ENCODE data around the gene PAPPA2. TPM values are rescaled to one million over a fixed set of nuclear protein-coding genes. Genes with fewer than 3 reads are reported as not detected.

Gene PAPPA2
- total and polyA plus RNA-seq, 12 donors = 0.03 to 0.87 (median 0.10) TPM; not detected in 1

- H3K27ac ChIP-seq = no peak overlapping the region
- no peak for TF ChIP-seq POLR2A (IDR thresholded peaks at IDR 0.05)
- TF ChIP-seq, protein P1, sequence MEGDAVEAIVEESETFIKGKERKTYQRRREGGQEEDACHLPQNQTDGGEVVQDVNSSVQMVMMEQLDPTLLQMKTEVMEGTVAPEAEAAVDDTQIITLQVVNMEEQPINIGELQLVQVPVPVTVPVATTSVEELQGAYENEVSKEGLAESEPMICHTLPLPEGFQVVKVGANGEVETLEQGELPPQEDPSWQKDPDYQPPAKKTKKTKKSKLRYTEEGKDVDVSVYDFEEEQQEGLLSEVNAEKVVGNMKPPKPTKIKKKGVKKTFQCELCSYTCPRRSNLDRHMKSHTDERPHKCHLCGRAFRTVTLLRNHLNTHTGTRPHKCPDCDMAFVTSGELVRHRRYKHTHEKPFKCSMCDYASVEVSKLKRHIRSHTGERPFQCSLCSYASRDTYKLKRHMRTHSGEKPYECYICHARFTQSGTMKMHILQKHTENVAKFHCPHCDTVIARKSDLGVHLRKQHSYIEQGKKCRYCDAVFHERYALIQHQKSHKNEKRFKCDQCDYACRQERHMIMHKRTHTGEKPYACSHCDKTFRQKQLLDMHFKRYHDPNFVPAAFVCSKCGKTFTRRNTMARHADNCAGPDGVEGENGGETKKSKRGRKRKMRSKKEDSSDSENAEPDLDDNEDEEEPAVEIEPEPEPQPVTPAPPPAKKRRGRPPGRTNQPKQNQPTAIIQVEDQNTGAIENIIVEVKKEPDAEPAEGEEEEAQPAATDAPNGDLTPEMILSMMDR (IDR thresholded peaks at IDR 0.05) = no peak
- H3K9me3 ChIP-seq (replicated peaks in 1 of 3) = no peaks in the 10 kb centered on the region
- no peak for DNase-seq
- intact Hi-C loops (cut with DNase I) = no loop called here
- no peaks in the 10 kb centered on the region for H3K36me3 ChIP-seq (replicated peaks in 1 of 2)
- H3K27me3 ChIP-seq = no peaks in the 10 kb centered on the region
- no peak overlapping the region for H3K4me3 ChIP-seq
- 37 to 69% (median 50%) methylated on average over 1 of the region's 1 CpG for WGBS, 4 donors
- H3K4me1 ChIP-seq (replicated peaks in 1 of 2) = no peaks in the 10 kb centered on the region
Observed at GRCh38 chr1:176499671-176500070, 36.7 kb downstream of the PAPPA2 start.

DNA sequence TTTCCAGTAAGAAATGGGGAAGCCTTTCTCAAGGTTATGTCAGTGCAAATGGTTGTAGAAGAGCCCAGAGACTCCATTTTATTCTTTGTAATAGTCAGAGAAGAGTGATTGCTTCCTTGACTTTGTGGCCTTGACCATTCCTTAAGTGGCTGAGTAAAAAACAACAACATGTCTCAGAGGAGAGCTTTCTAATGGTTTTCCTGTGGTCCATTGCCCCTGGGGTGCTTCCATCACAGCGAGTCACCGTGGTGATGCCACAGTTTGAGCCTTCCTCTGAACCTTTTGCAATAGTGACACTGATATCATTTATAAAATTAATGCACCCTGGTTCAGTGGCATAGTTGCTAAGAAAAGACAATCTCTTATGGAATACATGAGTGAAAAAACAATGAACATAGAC lies 38.6 kb downstream of the PAPPA2 start:
- Histone ChIP-seq H3K4me1 (replicated peaks in 1 of 2) (no peaks in the 10 kb centered on the region), H3K27ac (no peak overlapping the region), H3K4me3 (no peak overlapping the region), H3K27me3 (no peaks in the 10 kb centered on the region), H3K9me3 (replicated peaks in 1 of 3) (no peaks in the 10 kb centered on the region), H3K36me3 (replicated peaks in 1 of 2) (no peaks in the 10 kb centered on the region)
- WGBS, 4 donors = 27 to 49% (median 40%) methylated on average over 2 of the region's 2 CpGs
- no peak for DNase-seq
- intact Hi-C loops (cut with DNase I) = no loop called here
- TF ChIP-seq, protein P1 (IDR thresholded peaks at IDR 0.05) = no peak
- no peak for TF ChIP-seq POLR2A (IDR thresholded peaks at IDR 0.05)

DNA sequence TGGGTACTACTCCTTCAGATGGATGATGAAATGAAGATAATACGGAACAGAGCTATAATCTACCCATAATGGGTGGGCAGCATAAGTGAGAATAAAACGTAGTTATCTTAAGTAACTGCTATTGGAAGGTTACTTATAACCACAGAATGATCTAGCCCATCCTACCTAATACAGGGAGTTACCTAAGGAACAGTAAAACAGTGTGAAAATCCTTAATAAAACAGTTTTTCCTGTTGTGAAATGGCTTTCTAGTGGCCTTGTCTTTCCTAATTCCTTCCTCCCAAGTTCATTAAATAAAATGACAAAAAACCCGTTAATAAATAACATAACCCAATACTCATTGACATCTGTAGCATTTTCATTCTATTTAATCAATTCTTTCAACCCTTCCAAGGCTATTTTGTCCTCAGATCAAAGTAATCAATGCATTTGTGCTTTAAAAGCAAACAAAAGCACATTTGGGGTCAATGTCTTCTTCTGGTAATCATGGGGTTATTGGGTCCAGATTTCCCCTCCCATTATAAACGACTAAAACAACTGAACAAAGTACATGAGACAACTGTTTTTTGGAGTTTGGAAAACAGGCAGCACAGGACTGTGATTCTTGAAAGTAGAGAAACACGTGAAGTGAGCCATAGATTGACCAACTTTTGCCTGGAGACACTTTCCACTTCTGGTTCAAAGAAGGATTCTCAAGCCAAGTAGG lies 42.0 kb downstream of the PAPPA2 start:
- no peak overlapping the region for H3K4me3 ChIP-seq
- no peaks in the 10 kb centered on the region for H3K4me1 ChIP-seq (replicated peaks in 1 of 2)
- no peak for TF ChIP-seq POLR2A (IDR thresholded peaks at IDR 0.05)
- TF ChIP-seq, protein P1 (IDR thresholded peaks at IDR 0.05) = no peak
- H3K27ac ChIP-seq = no peak overlapping the region
- intact Hi-C loops (cut with DNase I) = no loop called here
- no peaks in the 10 kb centered on the region for H3K9me3 ChIP-seq (replicated peaks in 1 of 3)
- 58 to 69% (median 60%) methylated on average over 5 of the region's 5 CpGs for WGBS, 4 donors
- no peaks in the 10 kb centered on the region for H3K36me3 ChIP-seq (replicated peaks in 1 of 2)
- H3K27me3 ChIP-seq = no peaks in the 10 kb centered on the region
- no peak for DNase-seq

DNA sequence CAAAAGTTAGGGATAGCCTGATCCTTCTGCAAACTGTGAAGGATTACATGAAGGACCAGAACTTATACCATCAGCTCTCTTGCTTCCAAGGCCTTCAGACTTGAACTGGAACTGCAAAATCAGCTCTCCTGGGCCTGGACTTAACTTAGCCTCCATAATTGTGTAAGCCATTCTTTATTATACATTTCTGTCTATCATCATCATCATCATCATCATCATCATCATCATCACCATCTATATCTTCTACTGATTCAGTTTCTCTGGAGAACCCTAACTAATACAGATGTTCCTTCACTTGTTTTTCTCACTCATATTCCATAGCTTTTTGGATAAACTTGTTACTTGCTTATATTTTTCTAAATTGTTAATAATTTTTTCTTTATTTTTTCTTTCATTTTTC lies 50.0 kb downstream of the PAPPA2 start:
- DNase-seq = no peak
- TF ChIP-seq, protein P1 (IDR thresholded peaks at IDR 0.05) = no peak
- TF ChIP-seq POLR2A (IDR thresholded peaks at IDR 0.05) = no peak
- Histone ChIP-seq H3K4me1 (replicated peaks in 1 of 2) (no peaks in the 10 kb centered on the region), H3K27ac (no peak overlapping the region), H3K9me3 (replicated peaks in 1 of 3) (no peaks in the 10 kb centered on the region), H3K27me3 (no peaks in the 10 kb centered on the region), H3K4me3 (no peak overlapping the region), H3K36me3 (replicated peaks in 1 of 2) (no peaks in the 10 kb centered on the region)
- intact Hi-C loops (cut with DNase I) = no loop called here
